Liver (tissue), 3 donors: ENCODE measurements around the gene PCBP2.

Experiments
- ATF3 ChIP-seq: IDR thresholded peaks from 2 replicates; pipeline ENCODE4 v1.6.1; 2016; ENCODE audit warnings: antibody characterized with exemption
- CTCF ChIP-seq: fragments of 150-350 bp; IDR thresholded peaks from 2 replicates; pipeline ENCODE4 v1.5.1; 2017; ENCODE audit warnings: improper control_type of control experiment, low read depth, low read length; ENCODE audit not compliant: missing input control
- EGR1 ChIP-seq, 2 donors: IDR thresholded peaks; 2 replicates each; pipeline ENCODE4 v1.6.1; 2016 to 2018; ENCODE audit warnings: antibody characterized with exemption in 2 of 2, low read depth in 2 of 2
- GABPA ChIP-seq, 2 donors: IDR thresholded peaks in 1 of 2; conservative IDR thresholded peaks in 1 of 2; 2 replicates each; pipeline ENCODE4 v1.6.1; 2016; ENCODE audit warnings: antibody characterized with exemption in 2 of 2, mild to moderate bottlenecking in 1 of 2, moderate library complexity in 1 of 2
- MAX ChIP-seq: IDR thresholded peaks from 2 replicates; pipeline ENCODE4 v1.6.1; 2016; ENCODE audit warnings: antibody characterized with exemption
- RAD21 ChIP-seq, 2 donors: IDR thresholded peaks; 2 replicates each; pipeline ENCODE4 v1.6.1; 2016; ENCODE audit warnings: antibody characterized with exemption in 2 of 2, mild to moderate bottlenecking in 2 of 2
- REST ChIP-seq: IDR thresholded peaks from 2 replicates; pipeline ENCODE4 v1.6.1; 2016; ENCODE audit warnings: antibody characterized with exemption, mild to moderate bottlenecking
- SP1 ChIP-seq: IDR thresholded peaks from 2 replicates; pipeline ENCODE4 v1.6.1; 2018; ENCODE audit warnings: antibody characterized with exemption, mild to moderate bottlenecking
- ZBTB33 ChIP-seq: IDR thresholded peaks from 2 replicates; pipeline ENCODE4 v1.6.1; 2016; ENCODE audit warnings: antibody characterized with exemption
- donor health status: healthy.
- donor health status: healthy.

- TF ChIP-seq CTCF, result no peak
- TF ChIP-seq RAD21 (IDR thresholded peaks at IDR 0.05), result no peak
- no peak for TF ChIP-seq ZBTB33
- TF ChIP-seq GABPA (IDR thresholded peaks at IDR 0.05 in 1 of 2, conservative IDR thresholded peaks at IDR 0.05 in 1 of 2), result no peak
- no peak for TF ChIP-seq EGR1 (IDR thresholded peaks at IDR 0.05; ENCODE audit: low read depth in 2 of 2)
- TF ChIP-seq MAX, result no peak
- no peak for TF ChIP-seq REST
- TF ChIP-seq SP1, result no peak
- no peak for TF ChIP-seq ATF3
Observed at GRCh38 chr12:53497461-53497860, 45.6 kb downstream of the PCBP2 start.
